Measurements from ENCODE around the gene FOXD4L3.
"Not testable (repeated sequence)": the region's sequence is repeated elsewhere in the genome, so short reads cannot be mapped to it uniquely, and the experiment has no call there.

Gene FOXD4L3

DNA sequence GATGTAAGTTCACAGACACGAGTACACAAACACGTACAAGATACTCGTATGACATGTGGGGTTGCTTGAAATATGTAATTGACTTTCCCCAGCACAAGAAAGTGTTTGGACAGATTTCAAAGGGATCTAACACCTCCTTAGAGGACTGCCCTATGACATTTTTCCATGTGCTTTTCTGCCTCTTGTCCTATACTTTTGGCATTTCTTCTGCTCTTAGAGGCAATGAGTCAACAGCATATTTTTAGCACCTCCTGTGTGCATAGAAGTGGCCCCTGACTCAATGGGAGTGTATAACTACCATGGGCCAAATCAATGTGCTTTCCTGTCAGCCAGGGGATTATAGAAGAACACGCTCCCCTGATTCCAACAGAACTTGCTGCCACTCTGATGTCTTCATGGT is 49.0 kb downstream of the FOXD4L3 start:
- not testable (repeated sequence) for DNase-seq (ENCODE audit: low read depth)

Data from ELR (cell line).